HG03378 (cell line): ENCODE measurements around the gene ZNF598.

Experiments used
- ATAC-seq: cut with Tn5 transposase; IDR thresholded peaks from one replicate; pipeline ENCODE4 v1.9.1; 2021; ENCODE audit warnings: mild to moderate bottlenecking, moderate library complexity; ENCODE audit not compliant: unreplicated experiment

ZNF598 gene

GRCh38 chr16:2008009-2008526 lies 1.6 kb downstream of the ZNF598 start:
- ATAC-seq, result no peak

DNA sequence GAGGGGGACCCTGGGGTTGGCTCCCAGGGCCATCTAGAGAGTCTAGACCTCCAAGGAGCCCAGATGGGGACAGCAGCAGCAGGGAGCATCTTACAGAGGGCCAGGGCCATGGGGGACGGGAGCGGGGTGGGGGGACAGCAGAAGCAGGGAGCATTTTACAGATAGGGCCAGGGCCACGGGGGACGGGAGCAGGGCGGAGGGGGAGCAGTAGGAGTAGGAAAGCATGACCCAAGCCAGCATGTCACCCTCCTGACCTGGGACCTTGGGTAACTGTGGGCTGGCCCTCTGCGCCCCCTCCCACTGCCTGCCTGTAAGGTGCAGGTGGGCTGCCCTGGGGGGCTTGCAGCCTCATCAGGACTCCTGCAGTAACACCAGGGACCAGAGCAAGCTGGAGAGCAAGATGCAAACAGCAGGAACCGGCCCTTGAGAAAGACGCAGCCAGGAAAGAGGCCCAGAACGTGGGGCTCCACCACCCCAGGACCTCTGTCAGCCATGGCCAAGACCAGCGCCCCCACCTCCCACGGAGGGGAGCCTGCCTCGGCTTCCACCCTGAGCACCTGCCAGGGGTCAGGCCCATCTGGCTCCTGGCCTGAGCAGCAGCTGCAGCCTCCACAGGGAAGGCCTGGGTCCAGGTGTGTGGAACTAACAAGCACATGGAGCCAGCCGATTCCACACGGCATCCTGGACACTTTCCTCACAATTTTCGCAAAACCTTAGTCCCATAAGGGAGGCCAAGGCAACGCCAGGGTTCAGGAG lies 2.4 kb downstream of the ZNF598 start:
- ATAC-seq, result no peak

DNA sequence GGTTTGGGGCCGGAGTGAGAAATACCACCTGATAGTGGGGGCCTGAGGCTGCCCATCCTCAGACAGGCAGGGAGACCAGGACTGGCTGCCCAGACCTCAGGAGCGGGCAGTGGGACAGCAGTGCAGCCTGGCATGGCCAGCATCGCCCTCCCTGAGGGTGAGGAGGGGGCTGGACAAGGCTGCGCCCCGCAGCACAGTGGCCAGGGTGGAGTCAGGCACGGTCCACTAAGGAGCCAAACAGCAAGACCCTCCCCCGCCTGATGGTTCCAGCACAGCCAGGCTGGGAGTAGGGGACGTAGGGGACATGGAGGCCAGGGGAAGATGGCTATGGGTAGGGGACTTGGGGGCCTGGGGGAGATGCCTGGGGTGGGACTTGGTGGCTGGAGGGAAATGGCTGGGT lies 3.3 kb downstream of the ZNF598 start:
- no peak for ATAC-seq

DNA sequence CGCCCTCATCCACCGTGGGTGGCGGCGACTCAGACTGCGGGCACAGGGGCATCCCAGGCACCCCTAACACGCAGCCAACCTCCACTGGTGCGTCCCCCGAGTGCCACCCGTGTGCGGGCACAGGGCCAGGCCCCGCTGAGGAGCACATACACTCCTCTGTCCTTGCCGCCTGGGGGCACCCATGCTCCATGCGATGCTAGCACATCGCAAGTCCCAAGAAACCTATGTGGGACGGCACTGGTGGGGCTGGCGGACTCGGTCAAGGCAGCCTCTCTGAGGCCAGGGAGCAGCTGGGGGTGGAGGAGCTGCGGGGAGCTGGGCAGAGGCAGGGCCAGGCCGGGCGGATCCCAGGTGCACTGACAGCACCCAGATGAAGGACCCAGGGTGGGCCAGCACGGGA lies 4.0 kb downstream of the ZNF598 start:
- no peak for ATAC-seq

- no peak for ATAC-seq
These were observed 4.7 kb downstream of the ZNF598 start for GRCh38 chr16:2004795-2005517.

DNA sequence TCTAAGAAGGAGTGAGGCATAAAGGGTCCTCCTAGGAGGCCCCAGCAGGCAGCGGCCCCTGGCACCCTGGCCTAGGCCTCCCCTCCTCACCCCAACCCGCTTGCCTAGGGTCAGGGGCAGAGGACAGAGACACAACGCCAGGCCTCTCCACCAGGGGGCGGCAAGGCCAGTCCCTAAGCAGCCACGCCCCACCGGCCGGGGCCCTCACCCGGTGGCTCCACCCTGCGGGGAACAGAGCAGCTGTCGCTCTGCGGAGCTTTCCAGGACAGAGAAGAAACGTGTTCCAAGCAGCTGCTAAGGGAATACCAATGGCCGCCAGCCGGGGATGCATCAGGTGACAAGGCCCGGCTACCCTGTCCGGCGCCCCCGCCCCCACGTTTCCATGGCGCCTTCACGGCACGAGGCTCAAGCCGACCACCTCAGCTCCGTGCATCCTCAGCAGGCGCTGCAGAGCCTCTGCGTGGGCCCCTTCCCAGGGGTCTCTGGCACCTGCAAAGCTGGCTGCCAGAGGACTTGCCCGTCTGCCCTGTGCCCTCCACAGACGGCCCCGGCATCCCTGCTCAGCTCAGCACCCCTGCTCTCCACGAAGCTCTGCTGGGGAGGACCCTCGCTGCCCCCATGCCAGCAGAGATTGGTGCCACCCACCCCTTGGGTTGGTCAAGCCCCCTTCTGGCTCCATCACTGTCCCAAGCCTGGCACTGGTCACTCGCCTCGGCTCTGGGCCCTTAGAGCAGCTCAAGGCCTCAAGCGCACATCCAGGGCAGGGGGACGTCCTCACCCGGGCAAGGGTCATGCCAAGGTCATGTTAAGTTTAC lies 5.6 kb downstream of the ZNF598 start:
- ATAC-seq, result no peak

- no peak for ATAC-seq
These were observed 6.3 kb downstream of the ZNF598 start for GRCh38 chr16:2003231-2003826.

- no peak for ATAC-seq
These were observed 7.0 kb downstream of the ZNF598 start for GRCh38 chr16:2002406-2003230.

GRCh38 chr16:2001456-2002355 lies 7.9 kb downstream of the ZNF598 start:
- ATAC-seq, result no peak

GRCh38 chr16:2001035-2001434 lies 8.6 kb downstream of the ZNF598 start:
- no peak for ATAC-seq

- ATAC-seq, result no peak
These were observed 9.6 kb downstream of the ZNF598 start for GRCh38 chr16:1999866-2000514.

DNA sequence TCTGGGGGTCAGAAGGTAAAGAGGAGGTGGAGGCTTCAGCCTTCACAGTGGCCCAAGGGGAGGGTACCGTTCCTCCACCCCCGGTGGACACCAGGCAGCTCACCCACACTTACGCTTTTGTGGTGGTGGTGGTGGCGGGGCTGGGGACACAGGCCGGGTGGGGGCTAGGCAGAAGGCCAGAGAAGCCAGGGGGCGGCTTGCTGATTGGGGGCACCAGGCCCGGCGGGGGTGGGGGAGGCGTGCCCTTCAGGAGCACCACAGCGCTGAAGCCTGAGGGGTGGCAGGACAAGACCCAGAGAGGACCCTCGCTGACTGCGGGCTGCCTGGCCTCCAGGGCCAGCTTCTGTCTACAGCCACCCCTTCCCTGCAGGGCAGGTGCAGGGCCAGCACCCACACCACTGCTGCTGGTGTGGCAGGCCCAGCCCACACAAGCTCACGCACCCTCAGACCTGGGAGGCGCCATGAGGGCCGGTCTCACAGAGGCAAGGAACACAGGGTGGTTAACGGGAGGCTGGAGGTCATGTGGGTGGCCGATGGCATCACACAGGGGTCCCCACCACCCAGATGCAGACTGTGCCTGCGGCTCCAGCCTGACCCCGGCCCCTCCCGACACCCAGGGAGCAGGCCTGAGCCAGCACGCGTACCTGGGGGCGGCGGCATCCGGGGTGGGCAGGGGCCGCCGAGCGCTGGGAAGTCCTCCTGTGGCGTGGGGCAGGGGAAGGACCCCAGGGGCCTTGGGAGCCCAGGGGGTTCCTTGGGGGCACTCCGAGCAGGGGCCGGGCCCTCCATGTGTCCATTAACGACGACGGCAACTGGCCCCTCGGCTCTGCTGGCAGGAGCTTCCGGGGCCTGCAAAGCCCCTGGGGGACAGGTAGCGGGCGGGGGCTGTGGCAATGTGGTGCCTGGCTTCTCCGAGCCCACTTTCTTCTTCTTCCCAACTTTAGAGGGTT lies 10.5 kb downstream of the ZNF598 start:
- ATAC-seq, result no peak

- ATAC-seq, result no peak
These were observed 11.2 kb downstream of the ZNF598 start for GRCh38 chr16:1998360-1998835.

DNA sequence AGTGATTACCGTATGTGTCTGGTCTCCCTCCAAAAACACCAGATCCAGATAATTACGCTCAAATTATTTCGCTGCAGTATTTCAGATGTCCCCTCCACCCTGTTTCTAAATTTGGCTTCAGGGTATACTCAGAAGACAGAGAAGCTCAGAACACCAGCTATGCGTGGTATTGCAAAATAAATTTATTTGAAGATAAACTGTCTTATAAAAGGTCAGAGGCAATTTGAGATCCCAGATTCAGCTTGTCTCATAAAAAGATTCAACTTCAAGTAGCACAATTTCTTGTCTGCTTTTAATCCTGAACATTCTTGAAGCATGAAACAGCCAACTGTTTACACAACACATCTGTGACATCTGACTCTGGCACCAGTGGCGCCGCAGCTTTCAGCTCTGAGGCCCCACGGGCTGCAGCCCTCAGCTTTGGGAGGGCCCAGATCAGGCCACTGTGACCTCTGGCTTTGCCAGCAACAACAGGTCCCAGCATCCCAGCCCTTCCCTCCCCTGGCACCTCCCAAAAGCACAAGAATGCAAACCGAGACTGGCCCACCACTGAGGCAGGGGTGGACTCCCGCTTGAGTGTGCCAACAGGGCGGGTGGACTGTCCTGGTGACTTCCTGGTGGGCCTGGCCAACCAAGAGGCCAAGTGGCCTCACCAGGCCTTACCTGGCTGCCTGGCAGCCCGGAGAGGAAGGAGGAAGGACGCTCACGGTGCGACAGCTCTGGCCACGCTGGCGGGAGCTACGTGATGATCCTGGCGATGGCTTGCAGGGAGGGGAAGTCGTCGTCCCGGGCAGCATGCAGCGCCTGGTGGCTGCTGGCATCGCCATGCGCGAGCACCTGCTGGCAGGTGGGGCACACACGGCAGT lies 11.9 kb downstream of the ZNF598 start:
- no peak for ATAC-seq

- ATAC-seq, result no peak
These were observed 15.9 kb downstream of the ZNF598 start for GRCh38 chr16:1993731-1994131.

GRCh38 chr16:1992704-1993317 lies 16.8 kb downstream of the ZNF598 start:
- no peak for ATAC-seq
